Adrenal gland (tissue), 12 donors: ENCODE data around the gene ADISSP. TPM values are rescaled to one million over a fixed set of nuclear protein-coding genes. Genes with fewer than 3 reads are reported as not detected.
A peak's percentile ranks its signal among the peaks of the same experiment; 100 is the strongest.

Experiments used
- DNase-seq, 7 donors: peaks; one replicate each; pipeline ENCODE4 v3.0.0-alpha.2; 2019 to 2020
- H3K27ac ChIP-seq, 5 donors: fragments of 200-600 bp; sonication (generic) in 4 of 5; 1 replicate in 3 of 5; 2 replicates in 2 of 5; pipeline versions ENCODE4 v1.5.1 to v1.8.0; 2016 to 2020; ENCODE audit warnings: mild to moderate bottlenecking in 1 of 5
- H3K27me3 ChIP-seq: fragments of 200-600 bp; 2 replicates; pipeline ENCODE4 v1.8.0; 2021
- H3K36me3 ChIP-seq, 2 donors: fragments of 200-600 bp; replicated peaks in 1 of 2; 1 replicate in 1 of 2; 2 replicates in 1 of 2; pipeline versions ENCODE4 v1.5.1 to v1.8.0; 2018 to 2022
- H3K4me1 ChIP-seq, 2 donors: fragments of 200-600 bp; replicated peaks in 1 of 2; 1 replicate in 1 of 2; 2 replicates in 1 of 2; pipeline versions ENCODE4 v1.5.1 to v1.8.0; 2018 to 2021
- H3K4me3 ChIP-seq, 4 donors: fragments of 200-600 bp; sonication (generic) in 3 of 4; one replicate each; pipeline ENCODE4 v1.5.1; 2016 to 2018
- H3K9me3 ChIP-seq, 3 donors: fragments of 200-600 bp; sonication (generic) in 1 of 3; replicated peaks in 1 of 3; 1 replicate in 2 of 3; 2 replicates in 1 of 3; pipeline versions ENCODE4 v1.5.1 to v1.8.0; 2016 to 2021
- CTCF ChIP-seq, 6 experiments: fragments of 450-650 bp in 4 of 6; fragments of 200-600 bp in 2 of 6; sonication (generic) in 1 of 6; IDR thresholded peaks; 1 replicate in 5 of 6; 2 replicates in 1 of 6; pipeline versions ENCODE4 v1.5.1 to v1.8.0; 2016 to 2021; ENCODE audit warnings: antibody characterized with exemption in 6 of 6, mild to moderate bottlenecking in 2 of 6, moderate library complexity in 1 of 6
- POLR2A ChIP-seq, 2 donors: fragments of 450-650 bp; IDR thresholded peaks; one replicate each; pipeline ENCODE4 v1.6.1; 2017; ENCODE audit warnings: antibody characterized with exemption in 2 of 2, mild to moderate bottlenecking in 2 of 2, moderate library complexity in 1 of 2
- WGBS, 4 donors: extraction: QIAGEN DNeasy Blood & Tissue Kit in 2 of 4; methylation state at CpG; one replicate each; pipeline versions ENCODE4 v1.1.5 to v1.1.7; 2013 to 2017; 5-methylcytosine and 5-hydroxymethylcytosine counted together
- intact Hi-C, 2 donors: fragments of 100-400 bp; cut with DNase I; formaldehyde crosslinking; loops; one replicate each; pipeline versions ENCODE4 v1.14.1 to v1.15.0; 2022 to 2023
- polyA plus RNA-seq, 3 donors: library from polyadenylated mRNA; stranded (reverse); fragments of 200-250 nt in 2 of 3; fragments of 350-450 nt in 1 of 3; fragmentation: Illumina TruSeq in 1 of 3; extraction: RNeasy Lipid Tissue Mini Kit (QIAGEN cat#74804) in 1 of 3; gene quantifications; one replicate each; pipeline ENCODE4 v1.2.3, GENCODE V29; 2013 to 2014
- total RNA-seq, 9 donors: library from RNA; depleted of rRNA in 4 of 9; stranded (reverse); fragments of >200 nt in 4 of 9; fragments of 120-200 nt in 1 of 9; fragmentation: NEBNext Ultra II Directional in 1 of 9; extraction: Animal tissue kit (Norgen Biotek cat#: 25700) in 1 of 9; gene quantifications; one replicate each; pipeline versions ENCODE4 v1.1.0 to v1.2.4, GENCODE V29; 2013 to 2023
- donor health status: healthy with polysubstance abuse.
- donor health status: Bipolar disorder and iron deficiency.
- donor health status: DM: yes; HTN: yes; CAD: no.
- donor health status: DM: no; HTN: no; CAD: no.
- donor health status: DM: no; HTN: no; CAD: no.
- donor health status: DM: yes; HTN: yes; CAD: no.

The ADISSP gene
- total and polyA plus RNA-seq, 12 donors = 4.4 to 42.1 (median 24.5) TPM

DNA sequence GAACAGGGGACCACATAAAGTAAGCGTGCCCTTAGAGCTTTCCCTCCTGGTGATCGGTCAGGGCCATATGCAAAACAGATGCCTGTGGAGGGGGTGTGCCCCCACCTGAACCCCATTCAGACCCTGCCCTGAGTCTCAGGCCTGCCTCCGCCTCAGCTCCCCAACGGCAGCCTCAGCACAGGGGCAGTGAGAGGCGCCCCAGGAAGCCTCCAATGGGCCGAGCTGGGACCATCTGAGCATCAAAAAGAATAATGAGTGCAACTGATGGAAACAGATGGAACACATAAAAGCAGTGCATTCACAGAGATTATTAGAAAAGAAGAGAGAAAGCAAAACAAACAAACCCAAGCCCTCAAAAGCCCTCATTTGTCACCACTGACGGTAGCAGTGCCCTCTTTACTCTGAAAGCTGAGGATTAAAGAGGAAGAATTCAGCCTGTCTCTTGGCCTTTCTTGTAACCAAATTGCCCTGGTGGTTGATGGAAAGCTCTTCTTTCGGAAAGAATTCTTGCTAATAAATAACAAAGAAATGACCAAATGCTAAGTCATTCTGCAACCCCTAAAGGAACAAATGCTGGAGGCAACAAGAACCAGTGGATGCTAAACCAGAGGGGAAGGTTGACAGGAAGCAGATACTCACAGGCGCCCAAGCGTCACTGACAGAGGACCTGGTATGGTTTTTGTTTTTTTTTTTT, 6.8 kb downstream of the ADISSP start:
- TF ChIP-seq CTCF (IDR thresholded peaks at IDR 0.05) (no peak), POLR2A (IDR thresholded peaks at IDR 0.05) (no peak)
- Histone ChIP-seq H3K27ac (no peak overlapping the region), H3K9me3 (no peaks in the 10 kb centered on the region), H3K27me3 (no peaks in the 10 kb centered on the region), H3K4me1 (peaks cover 0 to 6% of the 10 kb centered on the region in 2 donors), H3K36me3 (no peaks in the 10 kb centered on the region), H3K4me3 (no peak overlapping the region)
- no peak for DNase-seq
- WGBS, 4 donors = 70 to 81% (median 72%) methylated on average over 10 of the region's 10 CpGs
- intact Hi-C loops = no loop called here

- intact Hi-C loops = no loop called here
- TF ChIP-seq POLR2A (IDR thresholded peaks at IDR 0.05) = no peak
- no peak for TF ChIP-seq CTCF (IDR thresholded peaks at IDR 0.05)
- no peaks in the 10 kb centered on the region for H3K27me3 ChIP-seq
- no peaks in the 10 kb centered on the region for H3K36me3 ChIP-seq
- no peak for DNase-seq
- no peaks in the 10 kb centered on the region for H3K4me1 ChIP-seq
- H3K9me3 ChIP-seq = no peaks in the 10 kb centered on the region
- WGBS, 4 donors = 84 to 94% (median 91%) methylated on average over 5 to 11 of the region's 11 CpGs
- no peak overlapping the region for H3K4me3 ChIP-seq
- H3K27ac ChIP-seq = peak overlapping the region in 1 of 5 donors; percentile 11
Observed at GRCh38 chr20:3759884-3760283, 7.7 kb downstream of the ADISSP start.

- Histone ChIP-seq H3K4me3 (no peak overlapping the region), H3K9me3 (no peaks in the 10 kb centered on the region), H3K36me3 (no peaks in the 10 kb centered on the region), H3K4me1 (no peaks in the 10 kb centered on the region), H3K27ac (no peak overlapping the region), H3K27me3 (no peaks in the 10 kb centered on the region)
- WGBS, 4 donors = 75 to 87% (median 82%) methylated on average over 9 to 11 of the region's 11 CpGs
- TF ChIP-seq CTCF (IDR thresholded peaks at IDR 0.05) = no peak
- TF ChIP-seq POLR2A (IDR thresholded peaks at IDR 0.05) = no peak
- no peak for DNase-seq
- intact Hi-C loops = no loop called here
Observed at GRCh38 chr20:3759316-3759823, 8.2 kb downstream of the ADISSP start.

DNA sequence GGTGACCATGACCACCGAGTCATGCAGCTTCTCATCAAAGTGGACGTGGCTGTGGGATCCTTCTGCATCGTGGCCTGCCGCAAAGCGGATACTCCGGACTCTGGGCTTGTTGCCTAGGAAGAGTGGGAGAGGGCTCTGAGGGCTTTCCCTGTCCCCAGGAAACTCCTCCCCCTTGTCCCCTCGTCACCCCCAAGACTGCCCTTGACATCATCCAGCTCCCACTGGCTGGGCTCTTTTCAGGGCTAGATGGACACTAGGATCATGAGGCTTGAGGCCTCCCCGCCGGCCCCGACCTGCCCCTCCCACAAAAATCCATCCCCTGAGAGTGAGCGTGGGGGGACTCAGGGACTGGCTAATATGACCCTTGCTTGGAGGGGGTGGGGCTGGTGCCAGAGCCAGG, 9.0 kb downstream of the ADISSP start:
- no peaks in the 10 kb centered on the region for H3K4me1 ChIP-seq
- no peaks in the 10 kb centered on the region for H3K27me3 ChIP-seq
- 78 to 97% (median 86%) methylated on average over 4 to 11 of the region's 11 CpGs for WGBS, 4 donors
- DNase-seq = no peak
- no peaks in the 10 kb centered on the region for H3K9me3 ChIP-seq
- TF ChIP-seq POLR2A (IDR thresholded peaks at IDR 0.05) (no peak), CTCF (IDR thresholded peaks at IDR 0.05) (no peak)
- no peak overlapping the region for H3K4me3 ChIP-seq
- intact Hi-C loops = no loop called here
- no peaks in the 10 kb centered on the region for H3K36me3 ChIP-seq
- H3K27ac ChIP-seq = peak overlapping the region in 1 of 5 donors; percentile 34
